SJSA1 (cell line): ENCODE data around the gene RAD51B. TPM values are rescaled to one million over a fixed set of nuclear protein-coding genes. Genes with fewer than 3 reads are reported as not detected.
A peak's percentile ranks its signal among the peaks of the same experiment; 100 is the strongest.

ENCODE experiments used
- DNase-seq, 2 experiments: peaks; one replicate each; pipeline ENCODE4 v3.0.0-alpha.2; 2015 to 2020; ENCODE audit warnings: low spot score in 2 of 2, low read depth in 1 of 2
- H3K27ac ChIP-seq: fragments of 250-450 bp; sonication (Bioruptor Pico); 2 replicates; pipeline ENCODE4 v1.5.1; 2020; ENCODE audit warnings: mild to moderate bottlenecking, moderate library complexity
- H3K27me3 ChIP-seq: fragments of 250-450 bp; sonication (Bioruptor Pico); replicated peaks from 2 replicates; pipeline ENCODE4 v1.5.1; 2020; ENCODE audit warnings: mild to moderate bottlenecking, moderate library complexity
- H3K36me3 ChIP-seq: fragments of 250-450 bp; sonication (Bioruptor Pico); 2 replicates; pipeline ENCODE4 v1.5.1; 2020; ENCODE audit warnings: mild to moderate bottlenecking
- H3K4me1 ChIP-seq: fragments of 250-450 bp; sonication (Bioruptor Pico); replicated peaks from 2 replicates; pipeline ENCODE4 v1.6.1; 2021; ENCODE audit warnings: mild to moderate bottlenecking
- H3K4me3 ChIP-seq: fragments of 250-450 bp; sonication (Bioruptor Pico); 2 replicates; pipeline ENCODE4 v1.5.1; 2020; ENCODE audit warnings: mild to moderate bottlenecking
- H3K9me3 ChIP-seq: fragments of 250-450 bp; sonication (Bioruptor Pico); replicated peaks from 2 replicates; pipeline ENCODE4 v1.5.1; 2020; ENCODE audit warnings: mild to moderate bottlenecking
- total RNA-seq: library from RNA; depleted of rRNA; stranded (reverse); fragments of >200 nt; shearing (Covaris generic); gene quantifications from 2 replicates; pipeline ENCODE4 v1.2.3, GENCODE V29; 2014

The RAD51B gene
- total RNA-seq, 1 experiment from 2014 or later: 4.7 TPM

GRCh38 chr14:68395604-68396003 is 576.0 kb downstream of the RAD51B start:
- H3K4me1 ChIP-seq: peaks cover 7% of the 10 kb centered on the region; the same call in 1 of the 2 replicates
- no peaks in the 10 kb centered on the region for H3K27me3 ChIP-seq
- no peak overlapping the region for H3K27ac ChIP-seq
- no peak for DNase-seq
- H3K9me3 ChIP-seq: no peaks in the 10 kb centered on the region
- no peak overlapping the region for H3K4me3 ChIP-seq
- H3K36me3 ChIP-seq: no peaks in the 10 kb centered on the region

GRCh38 chr14:68396461-68396860 is 576.9 kb downstream of the RAD51B start:
- Histone ChIP-seq H3K4me1 (peaks cover 7% of the 10 kb centered on the region; the same call in 1 of the 2 replicates), H3K4me3 (no peak overlapping the region), H3K27ac (no peak overlapping the region), H3K9me3 (no peaks in the 10 kb centered on the region), H3K27me3 (no peaks in the 10 kb centered on the region), H3K36me3 (no peaks in the 10 kb centered on the region)
- no peak for DNase-seq

GRCh38 chr14:68397371-68397811 is 577.8 kb downstream of the RAD51B start:
- Histone ChIP-seq H3K4me1 (peaks cover 7% of the 10 kb centered on the region; the same call in 1 of the 2 replicates), H3K27me3 (no peaks in the 10 kb centered on the region), H3K4me3 (no peak overlapping the region), H3K9me3 (no peaks in the 10 kb centered on the region), H3K36me3 (no peaks in the 10 kb centered on the region), H3K27ac (no peak overlapping the region)
- no peak for DNase-seq

GRCh38 chr14:68397822-68398221 is 578.2 kb downstream of the RAD51B start:
- DNase-seq: peak in 1 of 2 experiments; percentile 4
- Histone ChIP-seq H3K4me3 (no peak overlapping the region), H3K4me1 (peaks cover 7% of the 10 kb centered on the region; the same call in 1 of the 2 replicates), H3K27me3 (no peaks in the 10 kb centered on the region), H3K36me3 (no peaks in the 10 kb centered on the region), H3K9me3 (no peaks in the 10 kb centered on the region), H3K27ac (no peak overlapping the region)

GRCh38 chr14:68398370-68398769 is 578.8 kb downstream of the RAD51B start:
- Histone ChIP-seq H3K4me3 (no peak overlapping the region), H3K27ac (no peak overlapping the region), H3K27me3 (no peaks in the 10 kb centered on the region), H3K36me3 (no peaks in the 10 kb centered on the region), H3K9me3 (no peaks in the 10 kb centered on the region), H3K4me1 (peaks cover 7% of the 10 kb centered on the region; the same call in 1 of the 2 replicates)
- no peak for DNase-seq

- Histone ChIP-seq H3K4me3 (no peak overlapping the region), H3K4me1 (peaks cover 7% of the 10 kb centered on the region; the same call in 1 of the 2 replicates), H3K36me3 (no peaks in the 10 kb centered on the region), H3K27ac (no peak overlapping the region), H3K9me3 (no peaks in the 10 kb centered on the region), H3K27me3 (no peaks in the 10 kb centered on the region)
- DNase-seq: no peak
Observed at GRCh38 chr14:68399971-68400370, 580.4 kb downstream of the RAD51B start.

GRCh38 chr14:68401317-68401716 is 581.7 kb downstream of the RAD51B start:
- no peaks in the 10 kb centered on the region for H3K36me3 ChIP-seq
- no peak overlapping the region for H3K4me3 ChIP-seq
- H3K4me1 ChIP-seq: peaks cover 7% of the 10 kb centered on the region; the same call in 1 of the 2 replicates
- no peak for DNase-seq
- no peaks in the 10 kb centered on the region for H3K27me3 ChIP-seq
- no peak overlapping the region for H3K27ac ChIP-seq
- H3K9me3 ChIP-seq: no peaks in the 10 kb centered on the region

GRCh38 chr14:68401855-68402254 is 582.3 kb downstream of the RAD51B start:
- H3K36me3 ChIP-seq: no peaks in the 10 kb centered on the region
- no peak for DNase-seq
- H3K27me3 ChIP-seq: no peaks in the 10 kb centered on the region
- H3K4me3 ChIP-seq: no peak overlapping the region
- no peaks in the 10 kb centered on the region for H3K9me3 ChIP-seq
- H3K27ac ChIP-seq: no peak overlapping the region
- H3K4me1 ChIP-seq: peaks cover 7% of the 10 kb centered on the region; the same call in 1 of the 2 replicates

- H3K27me3 ChIP-seq: no peaks in the 10 kb centered on the region
- no peaks in the 10 kb centered on the region for H3K9me3 ChIP-seq
- DNase-seq: no peak
- H3K4me1 ChIP-seq: peaks cover 5% of the 10 kb centered on the region; the same call in 1 of the 2 replicates
- no peaks in the 10 kb centered on the region for H3K36me3 ChIP-seq
- H3K4me3 ChIP-seq: no peak overlapping the region
- no peak overlapping the region for H3K27ac ChIP-seq
Observed at GRCh38 chr14:68402525-68403101, 583.0 kb downstream of the RAD51B start.

GRCh38 chr14:68403191-68404145 is 583.9 kb downstream of the RAD51B start:
- no peaks in the 10 kb centered on the region for H3K27me3 ChIP-seq
- H3K9me3 ChIP-seq: no peaks in the 10 kb centered on the region
- no peak overlapping the region for H3K4me3 ChIP-seq
- no peak overlapping the region for H3K27ac ChIP-seq
- no peak for DNase-seq
- H3K36me3 ChIP-seq: no peaks in the 10 kb centered on the region
- H3K4me1 ChIP-seq: no peaks in the 10 kb centered on the region

GRCh38 chr14:68404146-68404527 is 584.6 kb downstream of the RAD51B start:
- no peaks in the 10 kb centered on the region for H3K9me3 ChIP-seq
- no peaks in the 10 kb centered on the region for H3K4me1 ChIP-seq
- H3K4me3 ChIP-seq: no peak overlapping the region
- no peak for DNase-seq
- H3K36me3 ChIP-seq: no peaks in the 10 kb centered on the region
- no peak overlapping the region for H3K27ac ChIP-seq
- H3K27me3 ChIP-seq: no peaks in the 10 kb centered on the region

GRCh38 chr14:68404652-68405183 is 585.1 kb downstream of the RAD51B start:
- H3K27me3 ChIP-seq: no peaks in the 10 kb centered on the region
- H3K9me3 ChIP-seq: no peaks in the 10 kb centered on the region
- H3K36me3 ChIP-seq: no peaks in the 10 kb centered on the region
- H3K4me3 ChIP-seq: no peak overlapping the region
- H3K27ac ChIP-seq: no peak overlapping the region
- no peaks in the 10 kb centered on the region for H3K4me1 ChIP-seq
- no peak for DNase-seq

- no peaks in the 10 kb centered on the region for H3K36me3 ChIP-seq
- H3K27me3 ChIP-seq: no peaks in the 10 kb centered on the region
- DNase-seq: no peak
- H3K27ac ChIP-seq: no peak overlapping the region
- H3K4me1 ChIP-seq: no peaks in the 10 kb centered on the region
- no peaks in the 10 kb centered on the region for H3K9me3 ChIP-seq
- no peak overlapping the region for H3K4me3 ChIP-seq
Observed at GRCh38 chr14:68405961-68406360, 586.4 kb downstream of the RAD51B start.

- Histone ChIP-seq H3K27ac (no peak overlapping the region), H3K36me3 (no peaks in the 10 kb centered on the region), H3K4me1 (no peaks in the 10 kb centered on the region), H3K27me3 (no peaks in the 10 kb centered on the region), H3K4me3 (no peak overlapping the region), H3K9me3 (no peaks in the 10 kb centered on the region)
- no peak for DNase-seq
Observed at GRCh38 chr14:68407285-68407684, 587.7 kb downstream of the RAD51B start.
